ENCODE data around the gene SAPCD2. TPM values are rescaled to one million over a fixed set of nuclear protein-coding genes. Genes with fewer than 3 reads are reported as not detected.

SAPCD2 gene
- total RNA-seq, 1 experiment from 2014 or later = 29.8 TPM

GRCh38 chr9:137051145-137051724, 19.1 kb downstream of the SAPCD2 start:
- Histone ChIP-seq H2BK20ac (ENCODE audit: low read depth, low read length, poor library complexity, severe bottlenecking) (no peak overlapping the region), H3K23me2 (ENCODE audit: insufficient read length, low read depth, low read length, poor library complexity, severe bottlenecking) (peaks cover 8% of the 10 kb centered on the region), H3T11ph (ENCODE audit: low read length) (no peak overlapping the region), H2BK120ac (ENCODE audit: low read depth, low read length, poor library complexity, severe bottlenecking) (no peak overlapping the region), H3K14ac (ENCODE audit: insufficient read depth, low read length) (no peak overlapping the region), H3K56ac (ENCODE audit: insufficient read length, low read depth, low read length) (no peak overlapping the region), H2BK12ac (ENCODE audit: insufficient read length, low read depth, low read length) (no peak overlapping the region), H3K9me3 (ENCODE audit: control insufficient read depth, low read depth, low read length) (no peaks in the 10 kb centered on the region), H2BK15ac (ENCODE audit: low read depth, low read length) (no peak overlapping the region), H4K5ac (ENCODE audit: insufficient read length, low read depth, low read length) (no peak overlapping the region), H3K4ac (ENCODE audit: low read depth, low read length) (no peak overlapping the region), H3K27me3 (ENCODE audit: insufficient read depth, low read length) (peaks cover 7% of the 10 kb centered on the region; the same call in 1 of the 2 replicates), H4K91ac (ENCODE audit: insufficient read length, low read depth, low read length) (no peak overlapping the region), H4K20me1 (ENCODE audit: control insufficient read depth, insufficient read depth, insufficient read length) (no peaks in the 10 kb centered on the region), H3K18ac (ENCODE audit: insufficient read length, low read depth, low read length) (no peak overlapping the region), H3K27ac (ENCODE audit: insufficient read length, low read depth, low read length) (no peak overlapping the region), H3K79me1 (ENCODE audit: insufficient read depth, low read depth, low read length, poor library complexity, severe bottlenecking) (no peaks in the 10 kb centered on the region), H4K8ac (replicated peaks; ENCODE audit: insufficient read length, low read depth, low read length) (no peak overlapping the region), H2AFZ (ENCODE audit: low read length) (no peak overlapping the region), H3K4me2 (ENCODE audit: insufficient read depth, insufficient read length, low read length) (no peak overlapping the region), H3K9ac (ENCODE audit: extremely low read depth, insufficient read length, low read length) (no peak overlapping the region), H3K23ac (ENCODE audit: insufficient read length, low read depth, low read length) (no peak overlapping the region), H3K4me1 (ENCODE audit: insufficient read depth, low read length) (no peaks in the 10 kb centered on the region), H2BK5ac (ENCODE audit: insufficient read length, low read length) (no peak overlapping the region), H3K79me2 (ENCODE audit: insufficient read depth, low read length) (no peaks in the 10 kb centered on the region), H2AK5ac (ENCODE audit: insufficient read length, low read length) (no peak overlapping the region)
- H3K27ac Mint-ChIP-seq = no peak overlapping the region
- peaks cover 2 to 11% of the 10 kb centered on the region in 2 experiments for H3K4me1 Mint-ChIP-seq
- no peaks in the 10 kb centered on the region for H3K9me3 Mint-ChIP-seq
- peaks cover 74% of the 10 kb centered on the region for H3K27me3 Mint-ChIP-seq (ENCODE audit: low read depth)
- no peak for DNase-seq
- H3K4me3 Mint-ChIP-seq = no peak overlapping the region
- H3K36me3 Mint-ChIP-seq (ENCODE audit: insufficient read depth in 1 of 3, low read depth in 3 of 3) = no peaks in the 10 kb centered on the region
- WGBS (ENCODE audit: extremely low coverage, insufficient read length, low lambda C conversion rate) = no CpG with 5 or more reads among the region's 17 CpGs
- TF ChIP-seq CTCF (conservative IDR thresholded peaks at IDR 0.05) = no peak

All from H9 (cell line).